Spinal cord (tissue), 10 donors: ENCODE measurements around the gene RHOH. TPM values are rescaled to one million over a fixed set of nuclear protein-coding genes. Genes with fewer than 3 reads are reported as not detected.

Experiments
- DNase-seq, 6 donors: peaks; one replicate each; pipeline versions ENCODE4 v3.0.0 to v3.0.0-alpha.2; 2013 to 2015; ENCODE audit warnings: low spot score in 6 of 6, low read depth in 4 of 6
- H3K27ac ChIP-seq: one replicate; pipeline ENCODE4 v1.5.1; 2013; ENCODE audit warnings: low read depth, low read length, control low read depth
- H3K27me3 ChIP-seq: one replicate; pipeline ENCODE4 v1.6.1; 2013; ENCODE audit warnings: low read length; ENCODE audit not compliant: control insufficient read depth, insufficient read depth
- H3K36me3 ChIP-seq: one replicate; pipeline ENCODE4 v1.6.1; 2013; ENCODE audit warnings: low read length; ENCODE audit not compliant: control insufficient read depth, insufficient read depth
- H3K4me1 ChIP-seq: one replicate; pipeline ENCODE4 v1.6.1; 2013; ENCODE audit warnings: low read length; ENCODE audit not compliant: control insufficient read depth, insufficient read depth
- H3K4me3 ChIP-seq: one replicate; pipeline ENCODE4 v1.5.1; 2013; ENCODE audit warnings: low read depth, low read length, control low read depth
- H3K9me3 ChIP-seq: one replicate; pipeline ENCODE4 v1.6.1; 2013; ENCODE audit warnings: low read length; ENCODE audit not compliant: control insufficient read depth, insufficient read depth
- WGBS: methylation state at CpG from one replicate; pipeline ENCODE4 v1.1.5; 2013; ENCODE audit warnings: missing lambda C conversion rate; ENCODE audit not compliant: insufficient coverage; 5-methylcytosine and 5-hydroxymethylcytosine counted together
- polyA plus RNA-seq, 2 donors: library from polyadenylated mRNA; unstranded; fragments of 120-200 nt; gene quantifications; one replicate each; pipeline ENCODE4 v1.2.1, GENCODE V29; 2013; ENCODE audit not compliant: insufficient read length in 2 of 2
- total RNA-seq, 2 donors: library from RNA; depleted of rRNA in 1 of 2; stranded (reverse); fragments of 120-200 nt in 1 of 2; fragments of >200 nt in 1 of 2; gene quantifications; one replicate each; pipeline versions ENCODE4 v1.2.3 to v1.2.4, GENCODE V29; 2013 to 2014
- donor health status: healthy.

RHOH gene
- total and polyA plus RNA-seq, 4 donors, result 1.1 to 3.1 (median 1.5) TPM

GRCh38 chr4:40170588-40170987 lies 26.2 kb upstream of the RHOH start:
- Histone ChIP-seq H3K9me3 (peaks cover 4% of the 10 kb centered on the region), H3K27ac (no peak overlapping the region), H3K36me3 (no peaks in the 10 kb centered on the region), H3K4me1 (no peaks in the 10 kb centered on the region), H3K27me3 (no peaks in the 10 kb centered on the region), H3K4me3 (no peak overlapping the region)
- no peak for DNase-seq

- H3K27me3 ChIP-seq, result no peaks in the 10 kb centered on the region
- 74% methylated on average over 2 of the region's 4 CpGs for WGBS
- H3K36me3 ChIP-seq, result no peaks in the 10 kb centered on the region
- no peak for DNase-seq
- H3K9me3 ChIP-seq, result no peaks in the 10 kb centered on the region
- no peak overlapping the region for H3K4me3 ChIP-seq
- H3K27ac ChIP-seq, result no peak overlapping the region
- H3K4me1 ChIP-seq, result no peaks in the 10 kb centered on the region
Observed at GRCh38 chr4:40173470-40173875, 23.4 kb upstream of the RHOH start.

GRCh38 chr4:40176602-40177001 lies 20.2 kb upstream of the RHOH start:
- 56% methylated on average over 8 of the region's 10 CpGs for WGBS
- H3K36me3 ChIP-seq, result no peaks in the 10 kb centered on the region
- peak in 1 of 6 donors; percentile 47 for DNase-seq
- H3K4me1 ChIP-seq, result no peaks in the 10 kb centered on the region
- H3K27ac ChIP-seq, result no peak overlapping the region
- no peak overlapping the region for H3K4me3 ChIP-seq
- H3K27me3 ChIP-seq, result no peaks in the 10 kb centered on the region
- H3K9me3 ChIP-seq, result no peaks in the 10 kb centered on the region

GRCh38 chr4:40177591-40177990 lies 19.2 kb upstream of the RHOH start:
- Histone ChIP-seq H3K27me3 (no peaks in the 10 kb centered on the region), H3K4me1 (no peaks in the 10 kb centered on the region), H3K27ac (no peak overlapping the region), H3K36me3 (no peaks in the 10 kb centered on the region), H3K4me3 (no peak overlapping the region), H3K9me3 (no peaks in the 10 kb centered on the region)
- WGBS, result no CpG with 5 or more reads among the region's 2 CpGs
- no peak for DNase-seq

- 64% methylated on average over 4 of the region's 5 CpGs for WGBS
- Histone ChIP-seq H3K9me3 (no peaks in the 10 kb centered on the region), H3K27me3 (no peaks in the 10 kb centered on the region), H3K27ac (no peak overlapping the region), H3K4me1 (no peaks in the 10 kb centered on the region), H3K36me3 (no peaks in the 10 kb centered on the region), H3K4me3 (no peak overlapping the region)
- no peak for DNase-seq
Observed at GRCh38 chr4:40178672-40179071, 18.2 kb upstream of the RHOH start.

GRCh38 chr4:40179360-40179759 lies 17.5 kb upstream of the RHOH start:
- Histone ChIP-seq H3K4me3 (no peak overlapping the region), H3K9me3 (no peaks in the 10 kb centered on the region), H3K4me1 (no peaks in the 10 kb centered on the region), H3K27ac (no peak overlapping the region), H3K27me3 (no peaks in the 10 kb centered on the region), H3K36me3 (no peaks in the 10 kb centered on the region)
- DNase-seq, result no peak
- no CpG with 5 or more reads among the region's 1 CpG for WGBS

- Histone ChIP-seq H3K27me3 (no peaks in the 10 kb centered on the region), H3K36me3 (no peaks in the 10 kb centered on the region), H3K4me1 (no peaks in the 10 kb centered on the region), H3K9me3 (no peaks in the 10 kb centered on the region), H3K27ac (no peak overlapping the region), H3K4me3 (no peak overlapping the region)
- DNase-seq, result no peak
- no CpG with 5 or more reads among the region's 1 CpG for WGBS
Observed at GRCh38 chr4:40180356-40180755, 16.5 kb upstream of the RHOH start.

- H3K36me3 ChIP-seq, result no peaks in the 10 kb centered on the region
- no peak overlapping the region for H3K27ac ChIP-seq
- H3K4me3 ChIP-seq, result no peak overlapping the region
- H3K4me1 ChIP-seq, result no peaks in the 10 kb centered on the region
- peak in 1 of 6 donors; percentile 64 for DNase-seq
- no peaks in the 10 kb centered on the region for H3K27me3 ChIP-seq
- WGBS, result 78% methylated on average over 3 of the region's 4 CpGs
- H3K9me3 ChIP-seq, result no peaks in the 10 kb centered on the region
Observed at GRCh38 chr4:40182001-40182400, 14.8 kb upstream of the RHOH start.

- Histone ChIP-seq H3K9me3 (no peaks in the 10 kb centered on the region), H3K27me3 (no peaks in the 10 kb centered on the region), H3K4me1 (no peaks in the 10 kb centered on the region), H3K27ac (no peak overlapping the region), H3K4me3 (no peak overlapping the region), H3K36me3 (no peaks in the 10 kb centered on the region)
- no peak for DNase-seq
- WGBS, result 100% methylated on average over 1 of the region's 3 CpGs
Observed at GRCh38 chr4:40182954-40183353, 13.9 kb upstream of the RHOH start.

GRCh38 chr4:40183615-40184411 lies 13.0 kb upstream of the RHOH start:
- Histone ChIP-seq H3K27ac (no peak overlapping the region), H3K4me3 (no peak overlapping the region), H3K36me3 (no peaks in the 10 kb centered on the region), H3K27me3 (no peaks in the 10 kb centered on the region), H3K4me1 (no peaks in the 10 kb centered on the region), H3K9me3 (no peaks in the 10 kb centered on the region)
- 81% methylated on average over 6 of the region's 12 CpGs for WGBS
- no peak for DNase-seq
